DOHH2 (cell line): Measurements from ENCODE around the gene CYB5R2.

Experiments
- H3F3A ChIP-seq: fragments of 200-600 bp; sonication (generic), shearing (Covaris generic); 2 replicates; pipeline ENCODE4 v1.6.0; 2016; ENCODE audit warnings: antibody characterized with exemption, mild to moderate bottlenecking; ENCODE audit not compliant: control insufficient read depth, insufficient read depth
- H3K27ac ChIP-seq: fragments of 200-600 bp; sonication (generic); 2 replicates; pipeline ENCODE4 v1.5.1; 2014; ENCODE audit warnings: low read depth, mild to moderate bottlenecking, low read length, moderate library complexity
- H3K27me3 ChIP-seq: fragments of 200-600 bp; sonication (generic); 2 replicates; pipeline ENCODE4 v1.6.1; 2014; ENCODE audit warnings: mild to moderate bottlenecking, low read length, mixed read lengths; ENCODE audit not compliant: control insufficient read depth
- H3K36me3 ChIP-seq: fragments of 200-600 bp; sonication (generic); 2 replicates; pipeline ENCODE4 v1.6.1; 2014; ENCODE audit warnings: mild to moderate bottlenecking, low read length, moderate library complexity, mixed read lengths; ENCODE audit not compliant: control insufficient read depth
- H3K4me1 ChIP-seq: fragments of 200-600 bp; sonication (generic); 2 replicates; pipeline ENCODE4 v1.6.1; 2014; ENCODE audit warnings: mild to moderate bottlenecking, low read length, mixed read lengths; ENCODE audit not compliant: control insufficient read depth
- H3K4me2 ChIP-seq: fragments of 200-600 bp; sonication (generic); 2 replicates; pipeline ENCODE4 v1.6.0; 2014; ENCODE audit warnings: mild to moderate bottlenecking, low read length, moderate library complexity
- H3K4me3 ChIP-seq: fragments of 200-600 bp; sonication (generic); 2 replicates; pipeline ENCODE4 v1.5.1; 2014; ENCODE audit warnings: mild to moderate bottlenecking, low read length, mixed read lengths
- H3K79me2 ChIP-seq: fragments of 200-600 bp; sonication (generic); 2 replicates; pipeline ENCODE4 v1.6.1; 2014; ENCODE audit warnings: mild to moderate bottlenecking, low read length, mixed read lengths; ENCODE audit not compliant: control insufficient read depth
- H3K9me2 ChIP-seq: fragments of 200-600 bp; sonication (generic); replicated peaks from 2 replicates; pipeline ENCODE4 v1.6.1; 2014; ENCODE audit warnings: mild to moderate bottlenecking, low read length, mixed read lengths; ENCODE audit not compliant: control insufficient read depth
- H3K9me3 ChIP-seq: fragments of 200-600 bp; sonication (generic); 2 replicates; pipeline ENCODE4 v1.6.1; 2014; ENCODE audit warnings: antibody characterized with exemption, low read length, mixed read lengths; ENCODE audit not compliant: control insufficient read depth, insufficient read depth
- H4K20me1 ChIP-seq: fragments of 200-600 bp; sonication (generic); 2 replicates; pipeline ENCODE4 v1.6.0; 2014; ENCODE audit warnings: low read depth, mild to moderate bottlenecking, antibody characterized with exemption, low read length, moderate library complexity; ENCODE audit not compliant: control insufficient read depth, insufficient read depth
- EZH2phosphoT487 ChIP-seq: fragments of 200-600 bp; sonication (generic); IDR thresholded peaks from 2 replicates; pipeline ENCODE4 v1.6.1; 2017; ENCODE audit warnings: borderline replicate concordance, mild to moderate bottlenecking, antibody characterized with exemption, low read length, moderate library complexity, mixed read lengths
- TF ChIP-seq, protein P1 (sequence below): fragments of 200-600 bp; sonication (generic); IDR thresholded peaks from one replicate; pipeline ENCODE4 v1.5.1; 2014; ENCODE audit warnings: antibody characterized with exemption, mild to moderate bottlenecking, low read depth, low read length; ENCODE audit not compliant: poor library complexity, severe bottlenecking

Gene CYB5R2

DNA sequence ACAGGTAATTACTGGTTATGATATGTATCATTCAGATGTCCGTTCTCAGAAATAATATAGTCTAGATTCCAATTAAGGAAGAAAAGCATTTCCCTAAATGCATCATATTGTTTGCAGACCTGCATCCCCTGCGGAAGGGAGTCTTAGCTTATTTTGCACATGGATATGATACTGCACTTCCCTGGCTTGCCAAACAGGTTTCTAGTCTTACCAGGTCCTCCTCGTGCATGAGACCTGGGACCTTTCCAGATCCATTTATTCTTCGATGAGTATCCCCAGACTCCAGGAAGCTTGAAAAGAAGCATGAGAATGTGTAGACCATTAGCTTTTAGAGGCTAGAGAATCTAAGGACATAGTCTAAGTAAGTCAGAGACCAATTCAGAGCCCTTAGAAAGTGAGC is 30.6 kb downstream of the CYB5R2 start:
- Histone ChIP-seq H3K9me2 (no peaks in the 10 kb centered on the region), H3K4me2 (no peak overlapping the region), H3K9me3 (no peaks in the 10 kb centered on the region), H3K36me3 (no peaks in the 10 kb centered on the region), H3K4me3 (no peak overlapping the region), H3K4me1 (peaks cover 12% of the 10 kb centered on the region), H3K27me3 (no peaks in the 10 kb centered on the region), H3K27ac (no peak overlapping the region), H3F3A (no peaks in the 10 kb centered on the region), H3K79me2 (no peaks in the 10 kb centered on the region), H4K20me1 (no peaks in the 10 kb centered on the region)
- TF ChIP-seq, protein P1, sequence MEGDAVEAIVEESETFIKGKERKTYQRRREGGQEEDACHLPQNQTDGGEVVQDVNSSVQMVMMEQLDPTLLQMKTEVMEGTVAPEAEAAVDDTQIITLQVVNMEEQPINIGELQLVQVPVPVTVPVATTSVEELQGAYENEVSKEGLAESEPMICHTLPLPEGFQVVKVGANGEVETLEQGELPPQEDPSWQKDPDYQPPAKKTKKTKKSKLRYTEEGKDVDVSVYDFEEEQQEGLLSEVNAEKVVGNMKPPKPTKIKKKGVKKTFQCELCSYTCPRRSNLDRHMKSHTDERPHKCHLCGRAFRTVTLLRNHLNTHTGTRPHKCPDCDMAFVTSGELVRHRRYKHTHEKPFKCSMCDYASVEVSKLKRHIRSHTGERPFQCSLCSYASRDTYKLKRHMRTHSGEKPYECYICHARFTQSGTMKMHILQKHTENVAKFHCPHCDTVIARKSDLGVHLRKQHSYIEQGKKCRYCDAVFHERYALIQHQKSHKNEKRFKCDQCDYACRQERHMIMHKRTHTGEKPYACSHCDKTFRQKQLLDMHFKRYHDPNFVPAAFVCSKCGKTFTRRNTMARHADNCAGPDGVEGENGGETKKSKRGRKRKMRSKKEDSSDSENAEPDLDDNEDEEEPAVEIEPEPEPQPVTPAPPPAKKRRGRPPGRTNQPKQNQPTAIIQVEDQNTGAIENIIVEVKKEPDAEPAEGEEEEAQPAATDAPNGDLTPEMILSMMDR, result no peak
- no peak for TF ChIP-seq EZH2phosphoT487

DNA sequence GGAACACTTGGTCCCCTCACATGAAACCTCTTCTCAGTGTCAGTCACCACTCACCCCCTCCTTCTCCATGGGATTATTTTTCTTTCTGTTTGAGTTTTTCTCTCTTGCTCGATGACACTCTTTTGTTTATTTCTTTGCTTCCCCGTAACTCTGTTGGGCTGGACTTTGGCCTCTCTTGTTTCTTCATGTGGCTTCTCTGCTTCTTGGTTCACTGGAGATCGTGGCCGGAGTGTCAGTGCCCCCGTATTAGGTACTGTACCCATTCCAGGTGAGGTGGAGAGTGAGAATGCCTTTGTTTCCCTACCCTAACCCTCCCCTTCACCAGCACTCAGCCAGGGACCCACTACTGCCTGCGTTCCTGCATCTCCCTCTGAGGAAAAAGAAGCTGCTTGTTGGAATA is 32.5 kb downstream of the CYB5R2 start:
- no peaks in the 10 kb centered on the region for H3K36me3 ChIP-seq
- H3K27me3 ChIP-seq, result no peaks in the 10 kb centered on the region
- H3K4me2 ChIP-seq, result no peak overlapping the region
- peaks cover 12% of the 10 kb centered on the region for H3K4me1 ChIP-seq
- no peaks in the 10 kb centered on the region for H3F3A ChIP-seq
- TF ChIP-seq EZH2phosphoT487, result no peak
- TF ChIP-seq, protein P1, result no peak
- no peak overlapping the region for H3K27ac ChIP-seq
- H3K4me3 ChIP-seq, result no peak overlapping the region
- H3K9me2 ChIP-seq, result no peaks in the 10 kb centered on the region
- no peaks in the 10 kb centered on the region for H3K9me3 ChIP-seq
- H3K79me2 ChIP-seq, result no peaks in the 10 kb centered on the region
- no peaks in the 10 kb centered on the region for H4K20me1 ChIP-seq

DNA sequence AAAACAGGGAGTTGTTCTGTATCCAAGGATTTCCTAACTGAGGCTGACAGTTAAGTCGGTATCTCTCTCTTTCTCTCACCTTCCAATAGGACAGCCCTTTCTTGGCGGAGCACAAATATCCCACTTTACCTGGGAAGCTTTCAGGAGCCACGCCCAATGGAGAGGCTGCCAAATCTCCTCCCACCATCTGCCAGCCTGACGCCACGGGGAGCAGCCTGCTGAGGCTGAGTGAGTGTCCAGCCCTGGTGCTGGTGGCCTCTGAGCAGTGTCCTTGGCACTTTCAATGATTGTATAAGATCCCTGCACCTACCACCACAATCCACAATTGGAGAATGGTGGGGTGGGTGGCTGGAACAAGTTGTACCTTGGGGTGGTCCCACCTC is 33.7 kb downstream of the CYB5R2 start:
- H3K27ac ChIP-seq, result no peak overlapping the region
- H3K36me3 ChIP-seq, result no peaks in the 10 kb centered on the region; the same call in 1 of the 2 replicates
- H4K20me1 ChIP-seq, result no peaks in the 10 kb centered on the region
- no peaks in the 10 kb centered on the region for H3K9me2 ChIP-seq
- no peak overlapping the region for H3K4me3 ChIP-seq
- H3K4me1 ChIP-seq, result peaks cover 12% of the 10 kb centered on the region
- H3F3A ChIP-seq, result no peaks in the 10 kb centered on the region
- peak overlapping the region; percentile 11; the same call in 1 of the 2 replicates for H3K4me2 ChIP-seq
- no peaks in the 10 kb centered on the region for H3K27me3 ChIP-seq
- no peaks in the 10 kb centered on the region for H3K79me2 ChIP-seq
- H3K9me3 ChIP-seq, result no peaks in the 10 kb centered on the region
- TF ChIP-seq, protein P1, result no peak
- no peak for TF ChIP-seq EZH2phosphoT487
